ENCODE measurements around the gene ZNF862. TPM values are rescaled to one million over a fixed set of nuclear protein-coding genes. Genes with fewer than 3 reads are reported as not detected.

The ZNF862 gene
- total RNA-seq, 1 donor from 2014 or later = 5.4 TPM

Other genes with a start within 250 kb of the ZNF862 start
- gene ZNF467, start 64.8 kb upstream of the ZNF862 start, total RNA-seq = 5.0 and 6.3 TPM in 2 replicates
- 3.0 and 13.3 TPM in 2 replicates for gene ATP6V0E2, start 35.6 kb downstream of the ZNF862 start, total RNA-seq

Measured in lung microvascular endothelial cell (primary cell).